HG02943 (cell line): Measurements from ENCODE around the gene SPOCK3.

Experiments used
- ATAC-seq: cut with Tn5 transposase; IDR thresholded peaks from one replicate; pipeline ENCODE4 v1.9.1; 2021; ENCODE audit warnings: mild to moderate bottlenecking, low read depth, moderate library complexity; ENCODE audit not compliant: unreplicated experiment

Gene SPOCK3

DNA sequence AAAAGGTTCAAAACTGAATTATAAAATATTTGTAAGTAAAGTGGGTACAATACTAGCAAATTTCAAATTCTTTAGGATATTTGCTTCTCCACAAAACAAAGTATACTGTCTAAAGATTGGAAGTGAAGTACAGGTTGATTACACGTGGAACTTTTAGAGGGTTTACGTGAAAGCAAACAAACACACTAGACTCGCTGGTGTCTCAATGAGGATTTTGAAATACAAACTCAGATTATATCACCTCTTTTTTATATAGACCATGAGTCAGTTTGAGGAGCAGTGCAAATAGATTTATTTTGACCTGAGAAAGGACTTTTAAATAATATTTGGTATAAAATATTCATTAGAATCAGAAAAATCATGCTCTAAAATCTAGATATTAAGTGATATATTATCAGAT is 185.0 kb downstream of the SPOCK3 start:
- ATAC-seq = no peak

GRCh38 chr4:167041524-167041923 is 192.8 kb downstream of the SPOCK3 start:
- ATAC-seq = no peak

- ATAC-seq = no peak
Measured at GRCh38 chr4:167035390-167035789, 198.9 kb downstream of the SPOCK3 start.

DNA sequence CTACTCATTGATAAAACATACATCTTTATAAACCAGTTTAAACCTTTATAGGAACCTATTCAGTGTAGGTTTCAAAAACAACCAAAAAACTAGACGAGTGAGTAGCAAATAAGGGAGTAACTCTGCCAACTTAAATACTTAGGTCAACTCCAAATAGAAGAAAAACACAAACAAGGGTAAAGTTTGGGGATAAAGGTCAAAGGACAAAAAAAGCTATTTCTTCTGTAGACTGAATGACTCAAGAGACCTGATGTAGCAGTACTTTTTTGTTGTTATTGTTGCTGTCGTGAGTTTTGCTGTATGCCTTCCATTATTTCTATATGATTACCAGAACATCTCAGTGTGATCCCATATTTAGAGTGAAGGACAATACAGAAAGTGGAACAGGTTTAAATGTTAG is 199.3 kb downstream of the SPOCK3 start:
- no peak for ATAC-seq

DNA sequence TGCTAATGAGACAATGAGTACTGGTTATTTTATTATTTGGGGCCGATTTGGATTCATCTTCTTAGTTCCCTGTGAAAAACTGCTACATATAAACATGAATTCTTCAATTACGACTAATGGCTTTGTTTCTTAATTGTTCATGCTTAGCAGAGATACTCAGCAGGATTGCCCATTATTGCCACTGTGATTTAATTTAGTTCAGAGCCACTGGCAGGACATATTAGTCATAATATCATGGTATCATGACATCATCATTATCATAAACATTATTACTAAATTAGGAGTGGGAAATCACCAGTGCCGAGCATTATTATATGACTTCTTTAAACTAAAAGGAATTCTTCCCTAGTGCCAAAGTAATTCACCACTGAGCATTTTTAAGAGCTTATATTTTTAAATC is 201.4 kb downstream of the SPOCK3 start:
- no peak for ATAC-seq

GRCh38 chr4:167031534-167032156 is 202.6 kb downstream of the SPOCK3 start:
- ATAC-seq = no peak

DNA sequence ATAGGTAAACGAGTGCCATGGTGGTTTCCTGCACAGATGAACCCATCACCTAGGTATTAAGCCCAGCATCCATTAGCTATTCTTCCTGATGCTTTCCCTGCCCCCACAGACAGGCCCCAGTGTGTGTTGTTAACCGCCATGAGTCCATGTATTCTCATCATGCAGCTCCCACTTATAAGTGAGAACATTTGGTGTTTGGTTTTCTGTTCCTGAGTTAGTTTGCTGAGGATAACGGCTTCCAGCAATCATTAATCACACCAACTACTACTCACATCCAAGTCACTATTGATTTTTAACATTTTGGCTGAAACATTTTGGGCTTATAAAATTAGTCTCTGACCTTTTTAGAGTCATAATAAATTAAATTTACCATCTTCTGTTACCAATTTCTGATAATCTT is 205.3 kb downstream of the SPOCK3 start:
- ATAC-seq = no peak

- no peak for ATAC-seq
Measured at GRCh38 chr4:167025670-167026069, 208.6 kb downstream of the SPOCK3 start.

- no peak for ATAC-seq
Measured at GRCh38 chr4:167023364-167023925, 210.8 kb downstream of the SPOCK3 start.

- ATAC-seq = peak; percentile 67
Measured at GRCh38 chr4:167021545-167022155, 212.6 kb downstream of the SPOCK3 start.

- ATAC-seq = no peak
Measured at GRCh38 chr4:167020410-167020809, 213.9 kb downstream of the SPOCK3 start.

DNA sequence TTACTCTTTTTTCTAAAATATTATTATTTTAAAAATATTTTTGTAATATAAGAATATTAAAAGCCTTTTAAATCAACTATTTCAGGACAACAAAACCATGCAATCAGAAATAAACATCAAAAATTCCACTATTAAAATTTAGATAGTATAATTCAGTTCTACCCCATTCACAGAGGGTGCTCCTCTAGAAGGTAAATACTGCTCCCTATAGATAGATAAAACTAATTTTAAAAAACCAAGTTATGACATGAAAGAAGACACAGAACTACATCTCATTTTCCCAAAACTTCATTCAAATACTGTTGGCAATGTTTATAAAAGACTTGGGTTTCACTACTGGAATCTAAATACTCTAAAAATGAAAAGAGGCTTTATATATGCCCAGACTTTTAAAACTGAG is 219.3 kb downstream of the SPOCK3 start:
- no peak for ATAC-seq

GRCh38 chr4:167003326-167003725 is 231.0 kb downstream of the SPOCK3 start:
- ATAC-seq = no peak

- no peak for ATAC-seq
Measured at GRCh38 chr4:167000141-167000852, 234.0 kb downstream of the SPOCK3 start.

DNA sequence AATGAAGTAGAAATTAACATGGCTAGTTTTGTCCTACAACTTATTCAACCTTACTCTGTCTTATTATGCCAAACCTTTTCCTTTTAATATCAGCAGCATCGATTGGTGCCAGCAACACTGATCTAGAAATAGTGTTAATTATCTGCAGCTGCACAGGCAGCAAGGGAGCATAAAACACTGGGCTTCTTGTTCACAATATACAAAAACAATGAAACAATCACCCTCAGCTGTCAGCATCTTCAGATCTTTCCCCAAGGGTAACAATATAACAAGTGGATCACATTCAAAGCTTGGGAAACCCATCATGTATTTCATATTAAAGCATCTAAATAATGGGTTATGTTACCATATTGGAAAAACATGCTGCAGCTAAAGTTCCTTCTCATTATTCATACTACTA is 238.1 kb downstream of the SPOCK3 start:
- no peak for ATAC-seq

GRCh38 chr4:166994686-166995085 is 239.6 kb downstream of the SPOCK3 start:
- ATAC-seq = no peak

- no peak for ATAC-seq
Measured at GRCh38 chr4:166991006-166991561, 243.2 kb downstream of the SPOCK3 start.

- ATAC-seq = no peak
Measured at GRCh38 chr4:166989886-166990285, 244.4 kb downstream of the SPOCK3 start.

DNA sequence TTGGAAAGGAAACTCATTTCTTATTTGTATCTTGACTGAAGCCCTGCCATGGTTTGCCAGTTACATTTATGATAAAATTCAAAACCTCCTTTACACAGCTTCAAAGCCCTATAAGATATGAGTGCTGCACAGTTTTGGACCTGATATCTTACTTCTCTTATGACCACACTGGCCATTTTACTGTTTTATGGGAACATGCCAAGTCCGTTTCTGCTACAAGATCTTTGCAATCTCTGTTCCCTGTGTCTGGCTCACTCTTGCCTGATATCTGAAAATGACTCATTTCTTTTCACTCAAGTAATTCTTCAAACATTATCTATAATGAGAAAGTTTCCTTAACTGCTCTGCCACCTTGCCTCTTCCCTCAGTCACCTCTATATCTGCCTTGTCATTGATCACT is 247.3 kb downstream of the SPOCK3 start:
- ATAC-seq = no peak

DNA sequence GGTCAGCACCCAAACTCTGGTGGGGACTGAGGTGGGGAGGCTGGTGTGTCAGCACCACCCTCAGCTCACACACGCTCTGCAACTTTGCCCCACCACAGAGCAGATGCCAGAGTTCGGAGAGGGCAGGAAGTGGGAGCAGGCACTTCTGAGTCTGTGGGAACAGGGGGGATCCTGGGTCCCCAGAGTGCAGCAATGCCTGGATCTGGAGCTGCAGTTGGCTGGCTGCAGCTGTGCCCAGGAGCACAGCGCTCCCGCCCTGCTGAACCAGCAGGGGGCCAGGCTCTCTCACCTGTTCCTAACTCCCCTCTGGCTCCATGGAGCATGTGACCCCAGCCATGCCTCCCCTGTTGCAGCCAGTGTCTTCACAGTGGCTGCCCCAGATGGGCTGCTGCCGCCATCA is 252.4 kb downstream of the SPOCK3 start:
- no peak for ATAC-seq

DNA sequence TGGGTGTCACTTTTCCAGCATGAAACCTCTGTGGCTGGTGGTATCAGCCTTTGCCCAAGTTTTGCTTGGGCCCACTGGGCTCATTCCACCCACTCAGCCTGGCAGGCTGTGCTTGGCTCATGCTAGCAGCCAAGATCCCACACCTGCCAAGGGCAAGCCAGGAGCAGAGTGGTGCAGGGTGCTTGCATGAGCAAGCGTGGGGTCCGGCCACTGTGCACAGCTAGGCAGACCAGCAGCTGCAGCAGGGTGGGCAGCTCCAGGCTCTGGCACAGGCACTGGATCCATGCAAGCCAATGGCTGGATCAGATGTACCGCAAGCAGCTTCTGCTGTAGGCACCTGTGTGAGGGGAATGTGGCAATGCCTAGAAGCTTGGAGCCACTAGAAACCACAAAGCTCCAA is 253.9 kb downstream of the SPOCK3 start:
- no peak for ATAC-seq
